Neutrophil (primary cell): ENCODE data around the gene KANSL2.
"Not testable (repeated sequence)": the region's sequence is repeated elsewhere in the genome, so short reads cannot be mapped to it uniquely, and the experiment has no call there.

Experiments
- H3K27ac ChIP-seq: fragments of 200-600 bp; sonication (generic); 2 replicates; pipeline ENCODE4 v1.5.1; 2016; ENCODE audit warnings: mild to moderate bottlenecking, moderate library complexity
- H3K27me3 ChIP-seq: fragments of 200-600 bp; sonication (generic); 2 replicates; pipeline ENCODE4 v1.6.0; 2016; ENCODE audit warnings: mild to moderate bottlenecking
- H3K36me3 ChIP-seq: fragments of 200-600 bp; sonication (generic); 2 replicates; pipeline ENCODE4 v1.5.1; 2017
- H3K4me1 ChIP-seq, 2 experiments: fragments of 200-600 bp in 1 of 2; sonication (generic) in 1 of 2; 1 replicate in 1 of 2; 2 replicates in 1 of 2; pipeline versions ENCODE4 v1.5.1 to v1.6.1; 2013 to 2016; ENCODE audit warnings: low read depth in 1 of 2, low read length in 1 of 2, mild to moderate bottlenecking in 1 of 2, moderate library complexity in 1 of 2; ENCODE audit not compliant: control insufficient read depth in 1 of 2, insufficient read depth in 1 of 2
- H3K4me3 ChIP-seq, 2 experiments: fragments of 200-600 bp in 1 of 2; sonication (generic) in 1 of 2; 1 replicate in 1 of 2; 2 replicates in 1 of 2; pipeline ENCODE4 v1.5.1; 2013 to 2016; ENCODE audit warnings: low read depth in 1 of 2, low read length in 1 of 2, mild to moderate bottlenecking in 1 of 2, moderate library complexity in 1 of 2
- H3K9me3 ChIP-seq: fragments of 200-600 bp; sonication (generic); 2 replicates; pipeline ENCODE4 v1.5.1; 2016
- TF ChIP-seq, protein P1 (sequence below): fragments of 200-600 bp; sonication (generic); IDR thresholded peaks from 2 replicates; pipeline ENCODE4 v1.5.1; 2016; ENCODE audit warnings: antibody characterized with exemption

KANSL2 gene

DNA sequence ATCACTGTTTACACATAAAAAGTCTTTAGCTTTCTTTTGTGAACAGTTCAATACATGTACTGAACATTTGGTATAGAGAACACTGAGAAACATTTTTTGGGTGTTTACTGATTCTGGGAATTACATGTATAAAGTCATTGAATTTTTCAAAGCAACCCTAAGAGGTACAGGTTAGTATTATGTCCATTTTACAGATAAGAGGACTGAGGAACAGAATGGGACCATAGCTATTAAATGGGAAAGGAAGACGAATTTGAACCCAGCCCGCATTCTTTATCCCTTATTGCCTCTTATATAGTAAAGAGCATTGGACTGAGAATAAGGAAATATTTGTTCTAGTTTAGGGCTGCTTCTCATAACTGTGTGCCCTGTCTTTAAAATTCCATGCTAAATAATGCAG is 889 bp upstream of the KANSL2 start:
- TF ChIP-seq, protein P1, sequence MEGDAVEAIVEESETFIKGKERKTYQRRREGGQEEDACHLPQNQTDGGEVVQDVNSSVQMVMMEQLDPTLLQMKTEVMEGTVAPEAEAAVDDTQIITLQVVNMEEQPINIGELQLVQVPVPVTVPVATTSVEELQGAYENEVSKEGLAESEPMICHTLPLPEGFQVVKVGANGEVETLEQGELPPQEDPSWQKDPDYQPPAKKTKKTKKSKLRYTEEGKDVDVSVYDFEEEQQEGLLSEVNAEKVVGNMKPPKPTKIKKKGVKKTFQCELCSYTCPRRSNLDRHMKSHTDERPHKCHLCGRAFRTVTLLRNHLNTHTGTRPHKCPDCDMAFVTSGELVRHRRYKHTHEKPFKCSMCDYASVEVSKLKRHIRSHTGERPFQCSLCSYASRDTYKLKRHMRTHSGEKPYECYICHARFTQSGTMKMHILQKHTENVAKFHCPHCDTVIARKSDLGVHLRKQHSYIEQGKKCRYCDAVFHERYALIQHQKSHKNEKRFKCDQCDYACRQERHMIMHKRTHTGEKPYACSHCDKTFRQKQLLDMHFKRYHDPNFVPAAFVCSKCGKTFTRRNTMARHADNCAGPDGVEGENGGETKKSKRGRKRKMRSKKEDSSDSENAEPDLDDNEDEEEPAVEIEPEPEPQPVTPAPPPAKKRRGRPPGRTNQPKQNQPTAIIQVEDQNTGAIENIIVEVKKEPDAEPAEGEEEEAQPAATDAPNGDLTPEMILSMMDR = no peak
- H3K9me3 ChIP-seq = no peaks in the 10 kb centered on the region
- H3K27me3 ChIP-seq = no peaks in the 10 kb centered on the region
- H3K36me3 ChIP-seq = peaks cover 5% of the 10 kb centered on the region
- H3K4me3 ChIP-seq = peak overlapping the region; percentile 83 to 95
- H3K27ac ChIP-seq = no peak overlapping the region
- H3K4me1 ChIP-seq = peaks cover 44 to 45% of the 10 kb centered on the region in 2 experiments

DNA sequence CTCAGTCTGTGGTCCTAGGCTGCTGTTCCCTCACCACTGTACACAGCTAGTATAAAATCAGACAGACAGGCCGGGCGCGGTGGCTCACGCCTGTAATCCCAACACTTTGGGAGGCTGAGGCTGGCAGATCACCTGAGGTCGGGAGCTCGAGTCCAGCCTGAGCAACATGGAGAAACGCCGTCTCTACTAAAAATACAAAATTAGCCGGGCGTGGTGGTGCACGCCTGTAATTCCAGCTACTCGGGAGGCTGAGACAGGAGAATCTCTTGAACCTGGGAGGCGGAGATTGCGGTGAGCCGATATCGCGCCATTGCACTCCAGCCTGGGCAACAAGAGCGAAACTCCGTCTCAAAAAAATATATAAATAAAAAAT is 481 bp upstream of the KANSL2 start:
- peaks cover 48 to 49% of the 10 kb centered on the region in 2 experiments for H3K4me1 ChIP-seq
- peak overlapping the region; percentile 87 for H3K27ac ChIP-seq
- peak overlapping the region; percentile 83 to 95 for H3K4me3 ChIP-seq
- not testable (repeated sequence) for H3K27me3 ChIP-seq, H3K9me3 ChIP-seq, H3K36me3 ChIP-seq

DNA sequence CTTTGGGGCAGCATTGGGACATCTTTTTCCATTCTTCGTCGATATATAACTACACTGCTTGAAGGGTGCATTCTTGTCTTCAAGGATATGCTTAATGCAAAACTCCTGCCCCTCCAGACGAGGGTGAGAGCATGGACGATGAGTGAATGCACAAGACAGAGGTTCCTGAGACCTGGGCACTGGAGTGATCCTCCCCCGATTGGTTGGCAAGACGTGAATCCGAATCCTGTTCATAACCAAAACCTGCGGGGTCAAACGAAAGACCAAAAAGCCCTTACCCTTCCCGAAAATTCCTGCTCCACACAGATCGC is 684 bp downstream of the KANSL2 start:
- Histone ChIP-seq H3K4me1 (peaks cover 55 to 56% of the 10 kb centered on the region in 2 experiments), H3K27me3 (no peaks in the 10 kb centered on the region), H3K27ac (peak overlapping the region; percentile 87), H3K9me3 (no peaks in the 10 kb centered on the region), H3K36me3 (peaks cover 2% of the 10 kb centered on the region), H3K4me3 (peak overlapping the region; percentile 83 to 95)
- TF ChIP-seq, protein P1 = no peak

DNA sequence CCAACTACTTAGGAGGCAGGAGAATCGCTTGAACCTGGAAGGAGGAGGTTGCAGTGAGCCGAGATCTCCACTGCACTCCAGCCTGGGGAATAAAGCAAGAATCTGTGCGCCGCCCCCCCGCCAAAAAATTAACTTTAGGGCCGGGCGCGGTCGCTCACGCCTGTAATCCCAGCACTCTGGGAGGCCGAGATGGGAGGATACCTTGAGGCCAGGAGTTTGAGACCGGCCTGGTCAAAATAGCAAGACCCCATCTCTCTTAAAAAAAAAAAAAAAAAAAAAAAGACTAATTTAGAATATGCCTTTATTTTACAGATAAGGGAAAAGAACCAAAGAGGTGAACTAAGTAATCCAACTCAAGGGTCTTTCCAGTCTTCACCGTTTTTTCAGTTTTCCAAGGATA is 1.2 kb downstream of the KANSL2 start:
- Histone ChIP-seq H3K27me3 (no peaks in the 10 kb centered on the region), H3K27ac (peak overlapping the region; percentile 87), H3K36me3 (peaks cover 5% of the 10 kb centered on the region), H3K4me3 (peak overlapping the region; percentile 83 to 95), H3K9me3 (no peaks in the 10 kb centered on the region), H3K4me1 (peaks cover 55 to 56% of the 10 kb centered on the region in 2 experiments)
- TF ChIP-seq, protein P1 = no peak

DNA sequence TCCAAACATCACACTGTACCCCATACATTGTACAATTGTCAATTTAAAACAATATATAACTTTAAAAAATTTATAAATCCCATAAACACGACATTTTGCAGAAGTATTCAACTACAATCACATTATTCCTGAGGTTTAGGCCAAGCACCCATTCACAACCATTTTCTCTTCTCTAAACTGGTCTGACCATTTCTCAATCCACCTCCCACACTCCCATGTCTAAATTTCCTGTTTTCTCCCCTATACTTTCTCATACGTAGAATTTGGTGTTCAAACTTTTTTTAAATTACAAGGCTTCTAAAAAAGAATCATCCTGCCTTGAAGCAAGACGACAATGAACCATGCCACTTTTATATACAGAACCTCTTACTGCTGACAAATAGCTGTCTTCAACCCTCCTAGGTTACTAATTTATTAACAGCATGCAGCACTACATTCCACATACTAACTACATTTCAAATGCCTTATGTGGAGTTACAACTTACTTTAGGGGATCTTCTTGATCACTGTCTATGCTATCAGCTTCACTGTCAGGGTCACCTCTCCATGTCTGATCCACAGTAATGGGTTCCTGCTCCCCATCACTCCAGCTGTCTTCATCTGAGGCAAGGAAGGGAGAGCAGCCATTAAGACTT is 3.4 kb downstream of the KANSL2 start:
- H3K27ac ChIP-seq = peak overlapping the region; percentile 62
- no peaks in the 10 kb centered on the region for H3K27me3 ChIP-seq
- peaks cover 55 to 56% of the 10 kb centered on the region in 2 experiments for H3K4me1 ChIP-seq
- peaks cover 5% of the 10 kb centered on the region for H3K36me3 ChIP-seq
- H3K4me3 ChIP-seq = no peak overlapping the region
- TF ChIP-seq, protein P1 = no peak
- H3K9me3 ChIP-seq = no peaks in the 10 kb centered on the region

DNA sequence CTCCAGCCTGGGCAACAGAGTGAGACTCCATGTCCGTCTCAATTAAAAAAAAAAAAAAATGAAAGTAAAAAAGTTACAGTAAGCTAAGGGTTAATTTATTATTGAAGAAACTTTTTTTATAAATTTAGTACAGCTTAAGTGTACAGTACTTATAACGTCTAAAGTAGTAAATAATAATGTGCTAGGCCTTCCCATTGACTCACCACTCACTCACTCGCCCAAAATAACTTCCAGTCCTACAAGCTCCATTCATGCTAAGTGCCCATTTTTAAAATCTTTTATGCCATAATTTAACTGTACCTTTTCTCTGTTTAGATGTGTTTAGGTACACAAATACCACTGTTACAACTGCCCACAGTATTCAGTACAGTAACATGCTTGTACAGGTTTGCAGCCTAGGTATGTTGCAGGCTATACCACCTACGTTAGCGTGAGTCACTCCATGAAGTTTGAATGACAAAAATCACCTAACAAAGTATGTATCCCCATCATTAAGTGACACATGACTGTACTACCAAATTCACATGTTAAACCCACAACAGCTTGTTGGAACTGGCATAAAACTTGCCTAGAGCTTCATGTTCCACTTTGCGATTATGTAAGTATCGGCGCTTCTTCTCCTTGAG is 10.7 kb downstream of the KANSL2 start:
- H3K36me3 ChIP-seq = peaks cover 71% of the 10 kb centered on the region
- no peaks in the 10 kb centered on the region for H3K27me3 ChIP-seq
- TF ChIP-seq, protein P1 = no peak
- H3K4me3 ChIP-seq = no peak overlapping the region
- H3K4me1 ChIP-seq = no peaks in the 10 kb centered on the region
- H3K9me3 ChIP-seq = no peaks in the 10 kb centered on the region
- H3K27ac ChIP-seq = no peak overlapping the region
